Caco-2 (cell line): ENCODE data around the gene SERPINH1. TPM values are rescaled to one million over a fixed set of nuclear protein-coding genes. Genes with fewer than 3 reads are reported as not detected.

Experiments used
- BruUV-seq: library from RNA; stranded (reverse); fragments of 400-500 nt; replicated peaks from 2 replicates; lab custom pipeline; 2021; lab: Mats Ljungman, UMichigan
- CTCF ChIA-PET: fragments of 300-600 bp; sonication (Branson Sonifier 250); formaldehyde crosslinking; loops from one replicate; lab custom pipeline; 2022; ENCODE audit warnings: antibody characterized with exemption; lab: Charles Lee
- POLR2A ChIA-PET: fragments of 300-600 bp; sonication (Branson Sonifier 250); formaldehyde crosslinking; loops from one replicate; lab custom pipeline; 2022; ENCODE audit warnings: antibody characterized with exemption; lab: Charles Lee
- DNase-seq, 2 experiments: peaks; one replicate each; pipeline versions ENCODE4 v3.0.0 to v3.0.0-alpha.2; 2020 to 2022
- H3K27me3 ChIP-seq: replicated peaks from 2 replicates; pipeline ENCODE4 v1.6.0; 2011; ENCODE audit warnings: low read length; ENCODE audit not compliant: control insufficient read depth, insufficient read depth
- H3K36me3 ChIP-seq: 2 replicates; pipeline ENCODE4 v1.5.1; 2011; ENCODE audit warnings: low read length; ENCODE audit not compliant: control insufficient read depth, insufficient read depth
- H3K4me1 ChIP-seq: fragments of 250-450 bp; sonication (Bioruptor Pico); 2 replicates; pipeline ENCODE4 v1.5.1; 2020; ENCODE audit warnings: mild to moderate bottlenecking
- H3K4me3 ChIP-seq: 2 replicates; pipeline ENCODE4 v1.5.1; 2011; ENCODE audit warnings: low read depth, mild to moderate bottlenecking, control low read depth, low read length
- H3K9me3 ChIP-seq: fragments of 250-450 bp; sonication (Bioruptor Pico); 2 replicates; pipeline ENCODE4 v1.5.1; 2020; ENCODE audit warnings: mild to moderate bottlenecking, moderate library complexity
- H3K27ac Mint-ChIP-seq: one replicate; pipeline ENCODE4 v1.8.0; 2022; ENCODE audit warnings: mixed read lengths; ENCODE audit not compliant: unreplicated experiment
- H3K27me3 Mint-ChIP-seq: one replicate; pipeline ENCODE4 v1.8.0; 2022; ENCODE audit warnings: mixed read lengths; ENCODE audit not compliant: insufficient read depth, unreplicated experiment
- H3K36me3 Mint-ChIP-seq: one replicate; pipeline ENCODE4 v1.8.0; 2022; ENCODE audit warnings: mild to moderate bottlenecking, mixed read lengths; ENCODE audit not compliant: insufficient read depth, unreplicated experiment
- H3K4me1 Mint-ChIP-seq: one replicate; pipeline ENCODE4 v1.8.0; 2022; ENCODE audit warnings: low read depth, mixed read lengths; ENCODE audit not compliant: unreplicated experiment
- H3K4me3 Mint-ChIP-seq: one replicate; pipeline ENCODE4 v1.8.0; 2022; ENCODE audit warnings: mild to moderate bottlenecking, moderate library complexity, mixed read lengths; ENCODE audit not compliant: unreplicated experiment
- H3K9me3 Mint-ChIP-seq: one replicate; pipeline ENCODE4 v1.8.0; 2022; ENCODE audit warnings: mixed read lengths; ENCODE audit not compliant: unreplicated experiment
- CTCF ChIP-seq, 2 experiments: fragments of 200-600 bp in 1 of 2; IDR thresholded peaks; 1 replicate in 1 of 2; 2 replicates in 1 of 2; pipeline versions ENCODE4 v1.5.1 to v1.8.0; 2011 to 2022; ENCODE audit warnings: antibody characterized with exemption in 1 of 2, control low read depth in 1 of 2, inconsistent platforms in 1 of 2, low read depth in 1 of 2, low read length in 1 of 2, mild to moderate bottlenecking in 1 of 2, moderate library complexity in 1 of 2; ENCODE audit not compliant: insufficient read depth in 1 of 2, severe bottlenecking in 1 of 2, unreplicated experiment in 1 of 2
- intact Hi-C: fragments of 100-400 bp; cut with micrococcal nuclease; formaldehyde crosslinking; loops from one replicate; pipeline ENCODE4 v1.10.0; 2022; ENCODE audit not compliant: unreplicated experiment
- total RNA-seq: library from RNA; stranded (reverse); gene quantifications from 2 replicates; pipeline ENCODE4 v1.2.3, GENCODE V29; 2022

Gene SERPINH1
- total RNA-seq, 1 experiment from 2014 or later, result 481 TPM

GRCh38 chr11:75538150-75538942 lies 23.7 kb upstream of the SERPINH1 start:
- peaks cover 14% of the 10 kb centered on the region for H3K4me1 ChIP-seq
- no peaks in the 10 kb centered on the region for H3K27me3 ChIP-seq
- no peaks in the 10 kb centered on the region for H3K9me3 Mint-ChIP-seq
- no peaks in the 10 kb centered on the region for H3K36me3 ChIP-seq
- ChIA-PET POLR2A (interaction anchor here (0.5 kb wide), 1 partner anchor 12 kb away, joined by 3 read pairs; the partner anchor contains the start of gene GDPD5), CTCF (no interaction called here)
- no peak for DNase-seq
- BruUV-seq, result no TSS peak
- H3K9me3 ChIP-seq, result no peaks in the 10 kb centered on the region
- no peak overlapping the region for H3K4me3 Mint-ChIP-seq
- no peak overlapping the region for H3K27ac Mint-ChIP-seq
- no peaks in the 10 kb centered on the region for H3K36me3 Mint-ChIP-seq
- no peak overlapping the region for H3K4me3 ChIP-seq
- H3K27me3 Mint-ChIP-seq, result no peaks in the 10 kb centered on the region
- peaks cover 5% of the 10 kb centered on the region for H3K4me1 Mint-ChIP-seq
- no peak for TF ChIP-seq CTCF (IDR thresholded peaks at IDR 0.05; ENCODE audit: insufficient read depth in 1 of 2, low read depth in 1 of 2, low read length in 1 of 2, severe bottlenecking in 1 of 2, unreplicated experiment in 1 of 2)
- intact Hi-C loops, result no loop called here

GRCh38 chr11:75539459-75540334 lies 22.4 kb upstream of the SERPINH1 start:
- BruUV-seq, result no TSS peak
- CTCF ChIA-PET, result interaction anchor here (0.7 kb wide), 1 partner anchor 132 kb away, joined by 5 read pairs; no protein-coding TSS in a partner anchor

More at GRCh38 chr11:75539459-75540334, 22.4 kb upstream of the SERPINH1 start:
- Mint-ChIP-seq H3K4me3 (no peak overlapping the region), H3K27me3 (no peaks in the 10 kb centered on the region), H3K27ac (no peak overlapping the region), H3K4me1 (peaks cover 2% of the 10 kb centered on the region), H3K9me3 (no peaks in the 10 kb centered on the region), H3K36me3 (no peaks in the 10 kb centered on the region)
- H3K4me1 ChIP-seq, result peaks cover 5% of the 10 kb centered on the region
- no peak for DNase-seq
- TF ChIP-seq CTCF (IDR thresholded peaks at IDR 0.05; ENCODE audit: insufficient read depth in 1 of 2, low read depth in 1 of 2, low read length in 1 of 2, severe bottlenecking in 1 of 2, unreplicated experiment in 1 of 2), result no peak
- intact Hi-C loops, result no loop called here
- no peaks in the 10 kb centered on the region for H3K36me3 ChIP-seq
- no peaks in the 10 kb centered on the region for H3K9me3 ChIP-seq
- H3K4me3 ChIP-seq, result no peak overlapping the region
- POLR2A ChIA-PET, result interaction anchor here (0.7 kb wide), 1 partner anchor 117 kb away, joined by 3 read pairs; no protein-coding TSS in a partner anchor
- H3K27me3 ChIP-seq, result no peaks in the 10 kb centered on the region
